GM12878 (cell line): ENCODE data around the gene MYOZ1. TPM values are rescaled to one million over a fixed set of nuclear protein-coding genes. Genes with fewer than 3 reads are reported as not detected.

Source experiments
- ATAC-seq: fragments of 200-7000 bp; cut with Tn5 transposase; 3 replicates; pipeline ENCODE4 v1.9.1; 2020; ENCODE audit warnings: mild to moderate bottlenecking, moderate library complexity
- BruUV-seq: library from RNA; stranded (reverse); fragments of 400-500 nt; replicated peaks from 2 replicates; lab custom pipeline; 2021; lab: Mats Ljungman, UMichigan
- CTCF ChIA-PET: fragments of 300-600 bp; sonication (Branson Sonifier 250); formaldehyde crosslinking; extraction: SDS; loops from one replicate; lab custom pipeline; 2021; ENCODE audit warnings: inconsistent platforms; lab: Yijun Ruan, JAX
- POLR2A ChIA-PET: fragments of 350-600 bp; formaldehyde crosslinking; extraction: SDS; loops from one replicate; lab custom pipeline; 2021; ENCODE audit warnings: inconsistent platforms; lab: Charles Lee
- RAD21 ChIA-PET: fragments of 300-600 bp; sonication (Branson Sonifier 250); formaldehyde crosslinking; loops from one replicate; lab custom pipeline; 2023; ENCODE audit warnings: antibody characterized with exemption; ENCODE audit not compliant: unreplicated experiment; lab: Charles Lee
- SMC1A ChIA-PET: fragments of 300-600 bp; sonication (Branson Sonifier 250); formaldehyde crosslinking; loops from one replicate; lab custom pipeline; 2023; ENCODE audit not compliant: unreplicated experiment, uncharacterized antibody; lab: Charles Lee
- DNase-seq: peaks from one replicate; pipeline ENCODE4 v3.0.0-alpha.2; 2011; ENCODE audit warnings: low read depth, low spot score
- FAIRE-seq: peaks from 3 replicates; lab custom pipeline; 2011; peaks lifted over from hg19 to GRCh38; lab: Jason Lieb, UNC
- H2AFZ ChIP-seq: 2 replicates; pipeline ENCODE4 v1.6.0; 2011; ENCODE audit warnings: low read depth, low read length, control low read depth; ENCODE audit not compliant: control insufficient read depth
- H3K27ac ChIP-seq: 2 replicates; pipeline ENCODE4 v1.5.1; 2011; ENCODE audit warnings: control low read depth; ENCODE audit not compliant: control insufficient read depth, insufficient read depth
- H3K27me3 ChIP-seq, 2 experiments: replicated peaks in 1 of 2; 2 replicates each; pipeline versions ENCODE4 v1.6.0 to v1.6.1; 2011; ENCODE audit warnings: low read length in 1 of 2; ENCODE audit not compliant: control insufficient read depth in 2 of 2, insufficient read depth in 2 of 2
- H3K36me3 ChIP-seq, 2 experiments: 2 replicates each; pipeline ENCODE4 v1.5.1; 2011; ENCODE audit warnings: low read length in 1 of 2; ENCODE audit not compliant: control insufficient read depth in 2 of 2, insufficient read depth in 2 of 2
- H3K4me1 ChIP-seq: 2 replicates; pipeline ENCODE4 v1.6.1; 2011; ENCODE audit warnings: mild to moderate bottlenecking, low read length, moderate library complexity, mixed read lengths; ENCODE audit not compliant: control insufficient read depth, insufficient read depth
- H3K4me2 ChIP-seq: 2 replicates; pipeline ENCODE4 v1.6.0; 2011; ENCODE audit warnings: control low read depth; ENCODE audit not compliant: control insufficient read depth, insufficient read depth
- H3K4me3 ChIP-seq: fragments of 200-600 bp; sonication (generic); 2 replicates; pipeline ENCODE4 v1.5.1; 2016
- H3K79me2 ChIP-seq: 2 replicates; pipeline ENCODE4 v1.6.0; 2011; ENCODE audit warnings: low read length; ENCODE audit not compliant: control insufficient read depth, insufficient read depth
- H3K9ac ChIP-seq: 2 replicates; pipeline ENCODE4 v1.8.0; 2011; ENCODE audit warnings: low read length, control low read depth, mixed read lengths; ENCODE audit not compliant: control insufficient read depth, insufficient read depth
- H3K9me3 ChIP-seq: replicated peaks from 3 replicates; pipeline ENCODE4 v1.5.1; 2011; ENCODE audit warnings: mild to moderate bottlenecking, low read length; ENCODE audit not compliant: control insufficient read depth, insufficient read depth
- H4K20me1 ChIP-seq: 2 replicates; pipeline ENCODE4 v1.6.0; 2011; ENCODE audit not compliant: control insufficient read depth, insufficient read depth
- BCL3 ChIP-seq: IDR thresholded peaks from 2 replicates; pipeline ENCODE4 v1.6.1; 2011; ENCODE audit warnings: borderline replicate concordance, low read depth, mild to moderate bottlenecking, moderate library complexity, low read length; ENCODE audit not compliant: insufficient read depth, poor library complexity, severe bottlenecking
- BMI1 ChIP-seq: fragments of 450-650 bp; IDR thresholded peaks from 2 replicates; pipeline ENCODE4 v1.6.1; 2016; ENCODE audit warnings: mild to moderate bottlenecking, moderate library complexity, borderline replicate concordance
- BRCA1 ChIP-seq: IDR thresholded peaks from 2 replicates; pipeline ENCODE4 v1.6.1; 2011; ENCODE audit warnings: low read depth, low read length, improper control_type of control experiment
- CBFB ChIP-seq: IDR thresholded peaks from 2 replicates; pipeline ENCODE4 v1.6.1; 2016; ENCODE audit warnings: antibody characterized with exemption, low read depth
- CBX3 ChIP-seq: fragments of 200-600 bp; sonication (generic); IDR thresholded peaks from 2 replicates; pipeline ENCODE4 v1.6.1; 2016; ENCODE audit warnings: low read depth, borderline replicate concordance
- EGR1 ChIP-seq, 2 experiments: IDR thresholded peaks; 1 replicate in 1 of 2; 2 replicates in 1 of 2; pipeline ENCODE4 v1.6.1; 2011 to 2012; ENCODE audit warnings: low read depth in 2 of 2, low read length in 2 of 2, borderline replicate concordance in 1 of 2, mild to moderate bottlenecking in 1 of 2, moderate library complexity in 1 of 2
- PAX5 ChIP-seq: IDR thresholded peaks from 2 replicates; pipeline ENCODE4 v1.6.1; 2011; ENCODE audit warnings: low read depth, low read length, borderline replicate concordance
- SUPT20H ChIP-seq: IDR thresholded peaks from 2 replicates; pipeline ENCODE4 v1.6.1; 2011; ENCODE audit warnings: low read depth, mild to moderate bottlenecking, low read length, moderate library complexity, borderline replicate concordance; ENCODE audit not compliant: control insufficient read depth
- ZNF592 ChIP-seq: fragments of 450-650 bp; IDR thresholded peaks from 2 replicates; pipeline ENCODE4 v1.6.1; 2017; ENCODE audit warnings: mild to moderate bottlenecking, moderate library complexity
- ZNF622 ChIP-seq: fragments of 450-650 bp; IDR thresholded peaks from 2 replicates; pipeline ENCODE4 v1.6.1; 2017; ENCODE audit warnings: mild to moderate bottlenecking, inconsistent platforms
- WGBS: methylation state at CpG from one replicate; pipeline ENCODE4 v1.1.6; 2016; ENCODE audit warnings: low lambda C conversion rate; ENCODE audit not compliant: insufficient replicate concordance, insufficient coverage; ENCODE audit errors: missing lambda C conversion rate; 5-methylcytosine and 5-hydroxymethylcytosine counted together
- in situ Hi-C: fragments of 300-500 bp; cut with MboI; formaldehyde crosslinking; loops from 9 replicates; pipeline ENCODE4 v1.14.3; 2018; ENCODE audit warnings: mixed read lengths
- intact Hi-C: fragments of 100-400 bp; cut with micrococcal nuclease; formaldehyde crosslinking; loops from one replicate; pipeline ENCODE4 v1.14.2; 2022; ENCODE audit not compliant: unreplicated experiment
- polyA plus RNA-seq, 11 experiments: library from polyadenylated mRNA; depleted of rRNA in 4 of 11; unstranded in 6 of 11; stranded (reverse) in 5 of 11; fragments of >200 nt; fragmentation: Nextera tagmentation in 4 of 11; fragmentation: Illumina TruSeq in 1 of 11; extraction: Ambion mirVana in 4 of 11; extraction: Trizol in 1 of 11; gene quantifications; 1 replicate in 1 of 11; 2 replicates in 10 of 11; pipeline versions ENCODE4 v1.2.1 to v1.2.3, GENCODE V29; 2011 to 2016; ENCODE audit warnings: inconsistent platforms in 2 of 11, missing spikeins in 2 of 11, low read depth in 1 of 11
- total RNA-seq, 4 experiments: library from RNA; depleted of rRNA in 3 of 4; stranded (reverse); fragments of >200 nt in 3 of 4; fragmentation: Illumina TruSeq in 1 of 4; extraction: Trizol in 1 of 4; gene quantifications; 2 replicates each; pipeline versions ENCODE4 v1.2.1 to v1.2.3, GENCODE V29; 2013 to 2021
- TF ChIP-seq, protein P1 (sequence below), 3 experiments: IDR thresholded peaks in 2 of 3; conservative IDR thresholded peaks in 1 of 3; 2 replicates each; pipeline ENCODE4 v1.5.1; 2011; ENCODE audit warnings: low read depth in 3 of 3, low read length in 3 of 3, mild to moderate bottlenecking in 3 of 3, control low read depth in 2 of 3, moderate library complexity in 2 of 3, inconsistent platforms in 1 of 3, mixed read lengths in 1 of 3; ENCODE audit not compliant: control insufficient read depth in 2 of 3, insufficient read depth in 1 of 3; ENCODE audit errors: extremely low read depth in 1 of 3

Gene MYOZ1
- total and polyA plus RNA-seq, 10 of the 15 experiments (the other 5 are each of a cell fraction or from before 2014, with no cell fraction given): 0.05 to 2.0 (median 0.62) TPM

DNA sequence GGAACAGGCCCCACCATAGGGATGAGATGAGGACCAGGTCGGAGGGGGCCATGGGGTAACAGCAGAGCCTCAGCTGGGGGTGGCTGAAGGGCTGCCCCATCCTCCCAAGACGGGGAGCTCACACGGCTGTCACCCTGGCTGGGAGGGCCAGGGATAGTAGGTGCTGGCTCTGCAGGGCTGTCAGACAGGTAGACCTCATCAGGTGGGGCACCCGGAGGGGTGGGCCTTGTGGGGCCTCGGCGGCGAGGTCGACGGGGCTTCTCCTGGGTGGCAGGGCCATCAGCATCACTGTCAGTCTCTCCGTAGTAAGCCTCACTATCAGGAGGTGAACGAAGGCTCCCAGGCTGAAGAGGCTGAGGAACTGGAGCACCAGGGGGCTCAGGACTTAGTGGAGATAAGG is 11.9 kb upstream of the MYOZ1 start:
- no peak for ATAC-seq
- CTCF ChIA-PET: interaction anchor here (1.0 to 2.9 kb wide), 6 partner anchors 9 to 226 kb away, joined by 3 to 14 read pairs (median 6); partner anchors contain the start of gene CHCHD1

More for the DNA sequence above, 11.9 kb upstream of the MYOZ1 start:
- H3K27ac ChIP-seq: no peak overlapping the region
- H3K9me3 ChIP-seq: no peaks in the 10 kb centered on the region
- intact Hi-C loops: loop anchor here (10.0 kb wide), 1 partner anchor 132 kb away; the partner anchor contains the start of genes CHCHD1 and ZSWIM8
- H3K36me3 ChIP-seq: no peaks in the 10 kb centered on the region
- DNase-seq: no peak
- peaks cover 30% of the 10 kb centered on the region for H3K4me1 ChIP-seq
- TF ChIP-seq ZNF622 (no peak), SUPT20H (no peak), EGR1 (IDR thresholded peaks at IDR 0.05; ENCODE audit: borderline replicate concordance in 1 of 2, low read depth in 2 of 2, low read length in 2 of 2) (no peak), PAX5 (no peak), BRCA1 (no peak), CBX3 (no peak), ZNF592 (no peak), CBFB (no peak), BCL3 (no peak), BMI1 (no peak)
- TF ChIP-seq, protein P1, sequence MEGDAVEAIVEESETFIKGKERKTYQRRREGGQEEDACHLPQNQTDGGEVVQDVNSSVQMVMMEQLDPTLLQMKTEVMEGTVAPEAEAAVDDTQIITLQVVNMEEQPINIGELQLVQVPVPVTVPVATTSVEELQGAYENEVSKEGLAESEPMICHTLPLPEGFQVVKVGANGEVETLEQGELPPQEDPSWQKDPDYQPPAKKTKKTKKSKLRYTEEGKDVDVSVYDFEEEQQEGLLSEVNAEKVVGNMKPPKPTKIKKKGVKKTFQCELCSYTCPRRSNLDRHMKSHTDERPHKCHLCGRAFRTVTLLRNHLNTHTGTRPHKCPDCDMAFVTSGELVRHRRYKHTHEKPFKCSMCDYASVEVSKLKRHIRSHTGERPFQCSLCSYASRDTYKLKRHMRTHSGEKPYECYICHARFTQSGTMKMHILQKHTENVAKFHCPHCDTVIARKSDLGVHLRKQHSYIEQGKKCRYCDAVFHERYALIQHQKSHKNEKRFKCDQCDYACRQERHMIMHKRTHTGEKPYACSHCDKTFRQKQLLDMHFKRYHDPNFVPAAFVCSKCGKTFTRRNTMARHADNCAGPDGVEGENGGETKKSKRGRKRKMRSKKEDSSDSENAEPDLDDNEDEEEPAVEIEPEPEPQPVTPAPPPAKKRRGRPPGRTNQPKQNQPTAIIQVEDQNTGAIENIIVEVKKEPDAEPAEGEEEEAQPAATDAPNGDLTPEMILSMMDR (IDR thresholded peaks at IDR 0.05 in 2 of 3, conservative IDR thresholded peaks at IDR 0.05 in 1 of 3; ENCODE audit: control insufficient read depth in 2 of 3, extremely low read depth in 1 of 3, insufficient read depth in 1 of 3, low read depth in 3 of 3, low read length in 3 of 3): no peak
- TF ChIP-seq, all 136 proteins: peak for 0
- no peaks in the 10 kb centered on the region for H4K20me1 ChIP-seq
- FAIRE-seq: no peak
- no peak overlapping the region for H2AFZ ChIP-seq
- 76% methylated on average over 11 of the region's 11 CpGs for WGBS
- H3K4me3 ChIP-seq: no peak overlapping the region
- ChIA-PET SMC1A (interaction anchor here (1.0 to 2.0 kb wide), 4 partner anchors 124 to 228 kb away, joined by 3 to 6 read pairs (median 4); no protein-coding TSS in a partner anchor), POLR2A (interaction anchor here (0.9 to 1.8 kb wide), 3 partner anchors 78 to 132 kb away, joined by 4 to 5 read pairs (median 4); partner anchors contain the start of gene ZSWIM8), RAD21 (interaction anchor here (1.1 to 3.2 kb wide), 4 partner anchors 9 to 226 kb away, joined by 3 to 12 read pairs (median 6); a partner anchor contains a TSS)
- no peaks in the 10 kb centered on the region for H3K79me2 ChIP-seq
- in situ Hi-C loops: no loop called here
- no peak overlapping the region for H3K9ac ChIP-seq
- H3K4me2 ChIP-seq: no peak overlapping the region
- no peaks in the 10 kb centered on the region for H3K27me3 ChIP-seq
- BruUV-seq: no TSS peak
